Head of caudate nucleus (tissue), 42 donors: ENCODE results near the gene SHB.

ENCODE experiments used
- DNase-seq, 42 donors: peaks; one replicate each; pipeline versions ENCODE4 v3.0.0 to v3.0.0-alpha.2; 2020 to 2021; ENCODE audit warnings: mixed read lengths in 7 of 42
- intact Hi-C: fragments of 100-400 bp; cut with DNase I; formaldehyde crosslinking; loops from one replicate; pipeline ENCODE4 v1.15.0; 2022

The SHB gene

GRCh38 chr9:38003230-38003629, 65.8 kb downstream of the SHB start:
- intact Hi-C loops: no loop called here
- DNase-seq: no peak

DNA sequence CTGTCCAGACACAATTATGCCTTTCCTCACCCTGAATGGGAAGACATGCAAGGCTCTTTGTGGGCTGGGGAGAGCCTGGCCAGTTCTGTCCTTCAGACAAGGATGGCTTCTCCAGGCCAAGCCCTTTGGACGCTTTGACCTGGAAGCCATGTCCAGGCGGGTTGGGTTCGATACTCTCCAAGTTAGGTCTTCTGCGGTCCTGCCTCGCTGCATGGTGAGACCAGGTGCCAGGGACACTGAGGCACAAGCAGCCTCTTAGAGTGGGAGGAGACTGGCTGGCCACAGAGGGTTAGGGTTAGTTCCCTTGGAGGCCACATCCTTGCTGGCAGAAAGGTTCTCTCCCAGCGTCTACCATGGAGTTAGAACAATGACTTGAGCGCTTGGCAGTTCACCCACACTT, 67.6 kb downstream of the SHB start:
- intact Hi-C loops: no loop called here

GRCh38 chr9:38000735-38001134, 68.3 kb downstream of the SHB start:
- no peak for DNase-seq
- intact Hi-C loops: no loop called here

More for the DNA sequence above, 67.6 kb downstream of the SHB start:
- DNase-seq: no peak

DNA sequence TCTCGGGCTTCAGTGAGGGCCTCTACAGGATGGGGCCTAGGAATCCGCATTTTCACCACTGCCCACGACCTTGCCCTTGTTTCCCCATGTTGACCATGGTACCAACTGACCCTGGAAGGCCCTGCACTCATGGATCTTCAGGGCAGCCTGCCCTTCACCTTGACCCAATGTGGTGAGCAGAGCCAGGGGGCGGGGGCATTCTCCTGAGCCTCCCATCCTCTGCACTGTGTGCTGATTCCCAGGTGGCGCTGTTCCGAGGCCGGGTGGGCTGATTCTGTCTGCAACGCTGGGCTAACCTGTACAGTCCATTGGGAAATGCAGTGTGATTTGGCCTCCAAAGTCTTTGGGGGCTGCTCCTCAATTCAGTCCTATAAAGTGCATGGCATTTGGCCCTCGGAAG, 68.7 kb downstream of the SHB start:
- intact Hi-C loops: no loop called here
- no peak for DNase-seq

DNA sequence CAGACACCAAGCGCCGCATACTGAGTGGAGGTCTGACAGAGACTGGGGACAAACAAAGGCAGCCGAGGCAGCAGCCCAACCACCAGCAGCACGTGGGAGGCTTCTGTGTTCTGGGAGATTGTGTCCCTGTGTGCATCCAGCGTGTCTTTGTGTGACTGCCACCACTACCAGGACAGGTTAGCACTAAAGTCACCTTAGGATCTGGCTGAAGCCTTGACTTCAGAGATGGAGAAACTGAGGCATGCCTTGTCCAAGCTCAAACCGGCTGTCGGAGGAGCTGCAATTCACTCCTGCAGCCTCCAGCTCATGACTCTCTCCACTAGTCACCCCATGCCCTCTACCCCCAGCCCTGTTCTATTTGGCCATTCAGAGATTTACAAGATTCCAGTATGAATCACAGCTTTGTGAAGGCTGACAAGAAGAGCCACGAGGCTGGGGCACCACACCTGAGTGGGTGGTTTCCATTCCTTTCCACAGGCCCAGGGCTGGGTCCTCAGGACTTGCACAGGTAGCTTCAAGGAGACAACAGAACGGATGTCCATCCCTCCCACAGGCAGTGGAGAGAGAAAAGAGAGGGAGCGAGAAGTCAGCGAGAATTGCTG, 69.3 kb downstream of the SHB start:
- DNase-seq: peak in 37 of 42 donors; percentile 45 to 87 (median 68)
- intact Hi-C loops: no loop called here

GRCh38 chr9:37998881-37999587, 70.0 kb downstream of the SHB start:
- intact Hi-C loops: no loop called here
- DNase-seq: peak in 2 of 42 donors; percentile 24 to 60

- peak in 24 of 42 donors; percentile 33 to 74 (median 60) for DNase-seq
- intact Hi-C loops: no loop called here
Measured at GRCh38 chr9:37997636-37998374, 71.2 kb downstream of the SHB start.

- intact Hi-C loops: no loop called here
- DNase-seq: no peak
Measured at GRCh38 chr9:37996819-37997217, 72.2 kb downstream of the SHB start.

GRCh38 chr9:37995961-37996818, 72.8 kb downstream of the SHB start:
- DNase-seq: peak in 29 of 42 donors; percentile 30 to 88 (median 59)
- intact Hi-C loops: no loop called here

DNA sequence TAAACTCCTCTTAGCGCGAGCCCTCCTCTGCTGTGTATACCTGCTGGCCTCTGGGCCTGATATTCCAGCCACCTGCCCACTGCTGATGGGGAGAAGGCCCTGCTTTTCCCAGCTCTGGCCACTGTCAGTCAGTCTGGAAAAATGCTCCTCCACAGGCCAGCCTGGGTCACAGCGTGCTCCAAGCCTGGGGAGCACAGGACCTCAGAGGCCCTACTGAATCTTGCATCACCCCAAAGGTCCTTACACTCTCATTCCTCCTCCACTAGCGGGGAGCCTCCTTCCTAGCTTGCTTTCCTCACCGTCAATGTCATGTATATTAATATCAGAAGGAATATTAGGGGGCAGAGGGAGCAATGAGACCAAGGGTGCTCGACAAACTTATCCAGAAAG, 73.7 kb downstream of the SHB start:
- intact Hi-C loops: no loop called here

GRCh38 chr9:37994639-37995347, 74.2 kb downstream of the SHB start:
- DNase-seq: peak; percentile 89 to 98 (median 96)
- intact Hi-C loops: no loop called here

More for the DNA sequence above, 73.7 kb downstream of the SHB start:
- no peak for DNase-seq

DNA sequence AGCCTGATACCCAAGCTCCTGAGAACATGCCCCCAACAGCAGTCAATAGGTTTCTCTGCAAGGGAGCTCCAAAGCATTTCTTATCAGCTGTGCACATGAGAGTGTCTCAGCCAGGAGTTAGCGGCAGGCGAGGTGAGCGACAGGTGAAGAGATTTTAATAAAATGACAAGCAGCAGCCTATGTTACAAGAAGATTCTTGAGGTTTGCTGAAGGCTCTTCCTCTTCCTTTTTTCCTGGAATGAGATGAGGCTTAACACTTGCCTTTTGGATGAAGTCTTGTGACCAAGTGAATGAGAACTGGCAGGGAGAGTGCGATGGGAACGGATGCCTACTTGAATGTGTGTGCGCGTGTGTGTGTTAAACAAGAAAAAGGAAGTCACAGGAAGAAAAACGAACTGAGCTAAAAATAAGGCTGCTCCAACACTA, 76.1 kb downstream of the SHB start:
- DNase-seq: peak in 4 of 42 donors; percentile 34 to 54 (median 44)
- intact Hi-C loops: no loop called here

- no peak for DNase-seq
- intact Hi-C loops: no loop called here
Measured at GRCh38 chr9:37990404-37991015, 78.5 kb downstream of the SHB start.

DNA sequence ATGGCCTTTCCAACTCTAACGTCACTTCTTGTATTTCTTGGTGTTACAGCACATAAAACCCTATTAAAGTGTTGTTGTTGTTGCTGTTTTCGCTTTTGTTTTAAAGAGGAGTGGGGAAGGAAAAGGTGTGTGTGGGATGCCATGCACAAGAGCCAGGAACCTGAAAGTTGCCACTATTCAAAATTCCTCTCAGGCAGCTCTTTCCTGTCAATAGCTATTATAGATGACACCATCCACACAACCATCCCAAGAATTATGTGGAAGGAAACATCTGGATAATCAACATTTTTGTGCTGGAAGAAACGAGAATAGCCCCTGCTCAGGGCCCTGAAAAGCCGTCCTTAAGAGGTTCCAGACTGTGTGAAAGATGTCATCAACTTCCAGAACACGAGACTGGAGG, 79.3 kb downstream of the SHB start:
- no peak for DNase-seq

GRCh38 chr9:37988602-37989001, 80.4 kb downstream of the SHB start:
- intact Hi-C loops: no loop called here
- DNase-seq: no peak

More for the DNA sequence above, 79.3 kb downstream of the SHB start:
- intact Hi-C loops: no loop called here

- intact Hi-C loops: no loop called here
- DNase-seq: peak in 15 of 42 donors; percentile 26 to 83 (median 59)
Measured at GRCh38 chr9:37988041-37988440, 81.0 kb downstream of the SHB start.

DNA sequence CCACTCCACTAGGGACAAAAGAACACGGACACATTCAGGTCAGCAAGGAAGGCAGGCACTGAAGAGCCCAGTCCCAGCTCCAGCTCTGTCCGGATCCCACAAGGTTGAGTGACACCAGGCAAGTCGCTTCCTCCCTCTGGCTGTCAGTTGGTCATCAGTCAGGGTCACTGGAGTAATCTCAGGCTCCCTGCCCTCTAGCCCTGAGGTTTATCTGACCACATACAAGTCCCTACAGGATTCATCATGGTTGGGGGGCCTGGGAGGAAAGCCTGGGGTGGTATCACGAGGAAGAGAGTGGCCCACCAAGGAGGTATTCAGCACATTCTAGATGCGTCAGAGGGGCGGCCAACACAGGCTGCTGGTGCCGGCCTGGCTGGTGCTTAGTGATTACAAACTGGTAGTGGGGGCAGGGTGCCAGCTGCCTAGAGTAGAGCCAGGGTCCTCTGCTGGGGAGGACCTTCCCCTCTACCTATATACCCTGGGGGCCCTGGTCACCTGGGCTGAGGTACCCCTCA, 81.5 kb downstream of the SHB start:
- intact Hi-C loops: no loop called here
- peak in 15 of 42 donors; percentile 23 to 82 (median 58) for DNase-seq

DNA sequence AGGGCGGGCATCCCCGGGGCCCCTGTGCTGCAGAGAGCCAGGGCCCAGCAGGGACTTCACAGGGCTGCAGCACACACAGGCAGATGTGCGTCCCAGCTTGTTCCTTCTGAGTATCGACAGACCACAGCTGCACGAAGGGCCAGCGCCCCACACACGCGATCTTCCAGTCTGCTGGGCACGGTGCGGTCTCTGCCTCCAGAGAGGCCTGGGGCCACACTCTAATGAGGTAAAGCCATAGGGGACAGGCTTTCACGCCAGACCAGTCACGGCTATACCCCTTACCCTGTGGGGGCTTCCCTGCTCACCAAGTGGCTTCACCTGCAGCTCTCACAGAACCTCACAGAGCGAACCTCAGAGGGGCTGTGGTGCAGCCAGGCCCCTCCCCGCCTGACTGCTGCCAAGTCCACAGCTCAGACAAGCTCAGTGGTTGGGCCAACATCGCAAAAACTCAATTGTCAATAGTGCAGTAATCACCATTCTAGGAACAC, 82.2 kb downstream of the SHB start:
- DNase-seq: peak in 18 of 42 donors; percentile 22 to 79 (median 58)
- intact Hi-C loops: no loop called here
